ENCODE data around the gene PALB2. TPM values are rescaled to one million over a fixed set of nuclear protein-coding genes. Genes with fewer than 3 reads are reported as not detected.
"Not testable (repeated sequence)": the region's sequence is repeated elsewhere in the genome, so short reads cannot be mapped to it uniquely, and the experiment has no call there.

Gene PALB2
- total RNA-seq, 1 donor from 2014 or later, result 18.5 TPM

- DNase-seq (ENCODE audit: low read depth), result no peak
- no peaks in the 10 kb centered on the region for H3K36me3 ChIP-seq (ENCODE audit: control insufficient read depth, insufficient read depth, low read length)
- TF ChIP-seq CTCF (IDR thresholded peaks at IDR 0.05; ENCODE audit: insufficient read depth, low read length, poor library complexity, severe bottlenecking), result no peak
Observed at GRCh38 chr16:23611936-23612335, 29.2 kb downstream of the PALB2 start.

DNA sequence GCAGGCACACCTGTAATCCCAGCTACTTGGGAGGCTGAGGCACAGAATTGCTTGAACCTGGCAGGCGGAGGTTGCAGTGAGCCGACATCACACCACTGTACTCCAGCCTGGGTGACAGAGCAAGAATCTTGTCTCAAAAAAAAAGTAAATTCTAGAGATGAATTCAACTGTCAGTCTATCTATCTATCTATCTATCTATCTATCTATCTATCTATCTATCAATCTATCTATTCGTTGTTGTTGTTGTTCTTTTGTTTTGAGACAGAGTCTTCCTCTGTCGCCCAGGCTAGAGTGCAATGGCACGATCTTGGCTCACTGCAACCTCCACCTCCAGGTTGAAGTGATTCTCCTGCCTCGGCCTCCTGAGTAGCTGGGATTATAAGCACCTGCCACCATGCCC, 30.2 kb downstream of the PALB2 start:
- H3K36me3 ChIP-seq (ENCODE audit: control insufficient read depth, insufficient read depth, low read length); H3K4me3 ChIP-seq (ENCODE audit: low read depth, low read length); H3K27me3 ChIP-seq (ENCODE audit: control insufficient read depth, insufficient read depth, low read length); DNase-seq (ENCODE audit: low read depth): not testable (repeated sequence)

More at GRCh38 chr16:23611936-23612335, 29.2 kb downstream of the PALB2 start:
- Histone ChIP-seq H3K4me3 (ENCODE audit: low read depth, low read length) (no peak overlapping the region), H3K27me3 (ENCODE audit: control insufficient read depth, insufficient read depth, low read length) (no peaks in the 10 kb centered on the region)

DNA sequence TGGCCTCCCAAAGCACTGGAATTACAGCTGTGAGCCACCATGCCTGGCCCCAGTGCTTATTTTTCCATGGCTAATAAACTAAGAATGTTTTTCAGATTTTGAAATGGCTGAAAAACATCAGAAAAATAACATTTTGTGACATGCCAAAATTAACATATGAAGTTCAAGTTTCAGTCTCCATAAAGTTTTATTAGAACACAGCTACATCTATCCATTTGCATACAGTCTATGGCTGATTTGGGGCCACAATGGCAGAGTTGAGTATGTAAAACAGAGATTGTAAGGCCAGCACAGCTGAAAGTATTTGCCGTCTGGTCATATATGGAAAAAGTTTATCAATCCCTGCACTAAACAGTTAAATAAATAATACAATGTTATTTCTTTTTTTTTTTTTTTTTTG, 31.2 kb downstream of the PALB2 start:
- Histone ChIP-seq H3K36me3 (ENCODE audit: control insufficient read depth, insufficient read depth, low read length) (no peaks in the 10 kb centered on the region), H3K27me3 (ENCODE audit: control insufficient read depth, insufficient read depth, low read length) (no peaks in the 10 kb centered on the region), H3K4me3 (ENCODE audit: low read depth, low read length) (no peak overlapping the region)
- no peak for DNase-seq (ENCODE audit: low read depth)
- no peak for TF ChIP-seq CTCF (IDR thresholded peaks at IDR 0.05; ENCODE audit: insufficient read depth, low read length, poor library complexity, severe bottlenecking)

GRCh38 chr16:23608194-23608593, 32.9 kb downstream of the PALB2 start:
- no peaks in the 10 kb centered on the region for H3K36me3 ChIP-seq (ENCODE audit: control insufficient read depth, insufficient read depth, low read length)
- DNase-seq (ENCODE audit: low read depth), result no peak
- no peak for TF ChIP-seq CTCF (IDR thresholded peaks at IDR 0.05; ENCODE audit: insufficient read depth, low read length, poor library complexity, severe bottlenecking)
- H3K4me3 ChIP-seq (ENCODE audit: low read depth, low read length), result no peak overlapping the region
- no peaks in the 10 kb centered on the region for H3K27me3 ChIP-seq (ENCODE audit: control insufficient read depth, insufficient read depth, low read length)

GRCh38 chr16:23607726-23608125, 33.4 kb downstream of the PALB2 start:
- Histone ChIP-seq H3K36me3 (ENCODE audit: control insufficient read depth, insufficient read depth, low read length) (no peaks in the 10 kb centered on the region), H3K27me3 (ENCODE audit: control insufficient read depth, insufficient read depth, low read length) (no peaks in the 10 kb centered on the region), H3K4me3 (ENCODE audit: low read depth, low read length) (no peak overlapping the region)
- TF ChIP-seq CTCF (IDR thresholded peaks at IDR 0.05; ENCODE audit: insufficient read depth, low read length, poor library complexity, severe bottlenecking), result no peak
- no peak for DNase-seq (ENCODE audit: low read depth)

- TF ChIP-seq CTCF (IDR thresholded peaks at IDR 0.05; ENCODE audit: insufficient read depth, low read length, poor library complexity, severe bottlenecking), result peak; percentile 16
- no peak for DNase-seq (ENCODE audit: low read depth)
- Histone ChIP-seq H3K36me3 (ENCODE audit: control insufficient read depth, insufficient read depth, low read length) (no peaks in the 10 kb centered on the region), H3K27me3 (ENCODE audit: control insufficient read depth, insufficient read depth, low read length) (no peaks in the 10 kb centered on the region), H3K4me3 (ENCODE audit: low read depth, low read length) (no peak overlapping the region)
Observed at GRCh38 chr16:23597003-23597756, 43.9 kb downstream of the PALB2 start.

Data from kidney epithelial cell (primary cell).